OCI-M1 (cell line): ENCODE data around the gene EEPD1.

Source experiments
- DNase-seq: peaks from one replicate; lab custom pipeline; 2025; lab: John Stamatoyannopoulos, UW

The EEPD1 gene

GRCh38 chr7:36155811-36156361 lies 2.8 kb downstream of the EEPD1 start:
- no peak for DNase-seq

GRCh38 chr7:36157527-36158320 lies 4.7 kb downstream of the EEPD1 start:
- DNase-seq = no peak

GRCh38 chr7:36158321-36158605 lies 5.2 kb downstream of the EEPD1 start:
- no peak for DNase-seq

DNA sequence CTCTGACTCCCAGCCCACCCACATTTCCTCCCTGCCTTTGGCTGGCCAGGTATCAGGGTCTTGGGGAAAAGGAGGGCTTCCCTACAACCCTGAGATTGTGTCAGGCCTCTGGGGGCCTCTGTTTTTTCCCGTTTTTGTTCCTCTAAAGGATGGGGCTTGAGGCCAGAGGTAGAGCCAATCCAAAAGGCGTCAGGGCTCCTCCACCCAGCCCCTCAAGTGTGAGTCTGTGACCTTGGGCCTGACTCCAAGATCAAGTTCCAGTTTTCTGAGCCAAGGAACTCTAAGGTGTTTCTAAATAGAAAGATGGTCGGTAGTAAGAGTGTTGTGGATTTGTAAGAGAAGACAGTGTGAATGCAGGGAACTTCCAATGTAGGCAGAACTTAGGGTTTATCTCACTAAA lies 6.6 kb downstream of the EEPD1 start:
- no peak for DNase-seq

DNA sequence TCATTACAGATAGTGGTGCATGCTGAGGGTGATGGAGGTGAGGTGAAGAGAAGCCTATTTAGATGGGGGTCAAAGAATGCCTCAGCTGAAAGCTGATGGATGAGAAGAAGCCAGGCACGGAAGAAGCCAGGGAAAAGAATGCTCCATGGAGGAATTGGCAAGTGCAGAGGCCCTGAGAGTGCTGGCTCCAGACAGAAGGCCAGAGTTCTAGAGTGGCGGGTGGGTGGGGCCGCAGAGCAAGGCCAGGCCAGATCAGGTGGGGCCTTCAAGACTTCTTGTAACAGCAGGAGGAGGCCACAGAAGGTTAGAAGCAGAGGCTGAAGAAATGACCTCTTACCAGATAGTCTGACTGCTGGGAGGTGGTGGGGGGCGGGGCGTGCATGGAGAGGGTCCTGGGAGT lies 7.3 kb downstream of the EEPD1 start:
- no peak for DNase-seq

GRCh38 chr7:36161996-36162395 lies 8.9 kb downstream of the EEPD1 start:
- no peak for DNase-seq

DNA sequence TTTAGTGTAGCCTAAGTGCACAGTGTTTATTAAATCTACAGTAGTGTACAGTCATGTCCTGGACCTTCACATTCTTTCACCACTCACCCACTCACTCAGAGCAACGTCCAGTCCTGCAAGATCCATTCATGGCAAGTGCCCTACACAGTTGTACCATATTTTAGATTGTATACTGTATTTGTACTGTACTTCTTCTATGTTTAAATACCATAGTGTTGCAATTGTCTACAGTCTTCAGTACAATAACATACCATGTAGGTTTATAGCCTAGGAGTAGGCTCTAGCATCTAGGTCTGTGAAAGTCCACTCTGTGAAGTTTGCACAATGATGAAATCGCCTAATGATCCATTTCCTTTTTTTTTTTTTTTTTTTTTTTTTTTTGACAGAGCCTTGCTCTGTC lies 12.0 kb downstream of the EEPD1 start:
- peak; percentile 7 for DNase-seq

DNA sequence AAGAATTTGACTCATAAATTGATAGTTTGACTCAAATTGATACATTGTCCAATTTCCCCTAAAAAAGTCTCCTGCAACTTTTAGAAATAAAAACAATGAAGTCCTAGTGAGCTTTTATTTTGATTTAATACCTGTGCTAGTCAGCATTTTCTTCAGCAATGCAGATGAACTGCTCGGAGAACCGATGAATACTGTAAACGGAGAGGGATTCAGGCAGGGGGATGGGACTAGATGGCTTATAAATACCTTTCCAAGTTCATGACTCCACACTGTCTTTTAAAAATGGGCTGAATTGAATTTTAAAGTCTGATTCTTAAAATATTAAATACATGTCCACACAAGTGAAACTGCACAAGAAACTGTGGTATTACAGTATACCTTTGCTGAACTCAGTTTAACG lies 12.7 kb downstream of the EEPD1 start:
- DNase-seq = no peak

- DNase-seq = no peak
Measured at GRCh38 chr7:36167403-36168050, 14.5 kb downstream of the EEPD1 start.

DNA sequence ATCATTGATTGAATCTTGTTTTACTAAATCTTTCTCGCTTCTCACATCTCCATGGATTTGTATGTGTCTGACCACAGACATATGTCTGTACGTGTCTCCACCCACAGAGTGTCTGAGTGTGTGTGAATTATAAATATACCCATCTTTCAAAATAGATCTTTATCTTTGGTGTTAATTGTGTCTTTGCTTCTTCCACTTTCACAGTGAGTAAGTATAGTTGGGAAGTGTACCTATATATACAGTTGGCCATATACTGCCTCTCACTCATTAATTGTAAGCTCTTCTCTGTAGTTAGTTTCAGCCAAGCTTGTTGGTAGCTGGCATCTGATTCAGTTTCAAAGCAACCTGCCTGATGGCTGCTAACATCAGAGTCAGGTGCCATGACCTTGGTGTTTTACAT lies 18.4 kb downstream of the EEPD1 start:
- DNase-seq = no peak

DNA sequence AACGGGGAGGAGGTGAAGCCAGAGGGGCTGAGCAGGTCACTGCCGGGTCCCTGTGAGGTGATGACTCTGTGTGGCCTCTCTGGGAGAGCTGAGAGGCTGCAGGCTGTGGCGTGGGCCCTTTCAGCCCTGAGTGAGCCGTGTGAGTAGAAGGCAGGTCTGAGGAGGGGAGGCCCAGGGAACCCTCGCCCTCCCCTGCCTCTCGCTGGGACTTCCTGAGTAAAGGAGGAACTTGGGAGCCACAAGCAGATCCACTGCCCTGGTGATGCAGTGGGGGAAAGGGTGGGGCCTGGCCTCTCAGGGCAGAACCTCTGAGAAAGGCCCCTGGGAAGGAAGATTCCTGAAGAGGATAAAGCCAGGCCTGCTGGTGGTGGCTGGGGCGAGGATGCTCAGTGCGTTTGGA lies 22.8 kb downstream of the EEPD1 start:
- peak; percentile 7 for DNase-seq

- DNase-seq = no peak
Measured at GRCh38 chr7:36176697-36177096, 23.6 kb downstream of the EEPD1 start.

- no peak for DNase-seq
Measured at GRCh38 chr7:36180121-36180520, 27.1 kb downstream of the EEPD1 start.

GRCh38 chr7:36181668-36182067 lies 28.6 kb downstream of the EEPD1 start:
- DNase-seq = no peak

- no peak for DNase-seq
Measured at GRCh38 chr7:36182854-36183604, 30.0 kb downstream of the EEPD1 start.

GRCh38 chr7:36185092-36185491 lies 32.0 kb downstream of the EEPD1 start:
- DNase-seq = no peak

DNA sequence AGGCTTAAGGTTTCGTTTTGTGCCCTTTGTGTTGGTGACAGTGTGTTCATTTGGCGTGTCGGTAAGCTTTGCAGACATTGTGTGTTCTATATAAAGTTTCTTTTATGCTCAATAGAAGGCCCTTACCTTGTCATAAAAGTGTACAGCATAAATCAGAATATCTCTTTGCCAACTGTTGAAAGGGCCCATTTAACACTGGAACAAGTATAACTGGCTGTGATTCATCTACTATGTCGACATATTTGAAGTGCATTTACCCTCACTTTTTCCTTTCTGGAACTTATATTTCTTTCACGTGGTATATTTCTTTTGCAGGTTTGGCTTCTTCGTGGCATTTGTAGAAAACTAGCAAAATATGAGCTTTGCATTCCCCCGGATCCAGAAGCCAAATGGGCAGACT lies 32.7 kb downstream of the EEPD1 start:
- DNase-seq = no peak

GRCh38 chr7:36186359-36187121 lies 33.5 kb downstream of the EEPD1 start:
- no peak for DNase-seq

DNA sequence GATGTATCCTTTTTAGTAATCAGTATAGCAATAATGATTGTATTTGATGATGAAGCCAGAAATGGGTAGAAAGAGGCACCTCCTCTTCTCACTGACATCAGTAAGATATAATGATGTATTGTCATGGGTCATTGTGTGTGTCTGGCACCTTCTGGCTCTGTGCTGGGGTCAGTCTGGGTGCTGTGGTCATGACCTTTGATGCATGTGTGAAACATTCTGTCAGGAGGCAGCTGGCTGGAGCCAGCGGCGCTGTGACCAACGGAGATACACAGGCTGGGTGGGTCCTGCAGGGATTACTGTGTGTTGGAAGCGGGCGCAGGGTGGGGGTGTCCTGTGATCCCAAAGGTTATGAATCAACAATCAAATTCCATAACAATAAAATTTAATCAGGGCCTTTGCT lies 35.2 kb downstream of the EEPD1 start:
- DNase-seq = no peak

DNA sequence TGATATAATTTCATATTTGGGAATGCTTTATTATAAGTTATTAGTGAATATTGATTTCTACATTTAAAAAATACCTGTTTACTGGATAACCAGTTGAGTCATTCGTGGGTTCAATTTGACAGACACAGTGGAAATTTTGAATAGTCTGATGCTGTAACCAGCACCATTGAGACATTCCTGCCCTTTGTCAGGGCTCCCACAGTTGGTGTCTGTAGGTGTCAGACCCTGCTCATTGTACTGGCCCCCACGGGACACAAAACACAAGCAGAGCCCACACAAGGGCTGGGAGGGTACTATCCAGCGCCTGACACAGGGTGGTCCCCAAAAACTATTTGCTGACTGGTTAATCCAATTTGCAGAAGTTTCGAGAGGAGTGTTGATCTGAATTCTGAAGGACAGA lies 35.9 kb downstream of the EEPD1 start:
- DNase-seq = no peak

- no peak for DNase-seq
Measured at GRCh38 chr7:36190447-36191291, 37.6 kb downstream of the EEPD1 start.
